Stomach (tissue), 9 donors: ENCODE data around the gene PLPPR3. TPM values are rescaled to one million over a fixed set of nuclear protein-coding genes. Genes with fewer than 3 reads are reported as not detected.

Experiments used
- DNase-seq, 2 donors: peaks; one replicate each; pipeline versions ENCODE4 v3.0.0 to v3.0.0-alpha.2; 2013 to 2019
- H3K27ac ChIP-seq, 5 donors: fragments of 200-600 bp in 4 of 5; sonication (generic) in 4 of 5; one replicate each; pipeline ENCODE4 v1.5.1; 2013 to 2019; ENCODE audit warnings: mild to moderate bottlenecking in 1 of 5, moderate library complexity in 1 of 5
- H3K27me3 ChIP-seq, 3 donors: fragments of 200-600 bp; sonication (generic); one replicate each; pipeline ENCODE4 v1.5.1; 2017 to 2019; ENCODE audit warnings: mixed run types in 1 of 3
- H3K36me3 ChIP-seq, 4 donors: fragments of 200-600 bp; sonication (generic); 1 replicate in 3 of 4; 2 replicates in 1 of 4; pipeline ENCODE4 v1.5.1; 2016 to 2019
- H3K4me1 ChIP-seq, 4 donors: fragments of 200-600 bp; sonication (generic); one replicate each; pipeline ENCODE4 v1.5.1; 2016 to 2019
- H3K4me3 ChIP-seq, 4 donors: fragments of 200-600 bp; sonication (generic) in 3 of 4; one replicate each; pipeline ENCODE4 v1.5.1; 2016 to 2019; ENCODE audit warnings: mild to moderate bottlenecking in 1 of 4
- H3K9me3 ChIP-seq, 4 donors: fragments of 200-600 bp; sonication (generic); one replicate each; pipeline ENCODE4 v1.5.1; 2016 to 2019
- CTCF ChIP-seq, 7 experiments: fragments of 450-650 bp in 4 of 7; fragments of 200-600 bp in 3 of 7; sonication (generic) in 3 of 7; IDR thresholded peaks; one replicate each; pipeline ENCODE4 v1.5.1; 2016 to 2019; ENCODE audit warnings: antibody characterized with exemption in 7 of 7, control low read depth in 2 of 7, mild to moderate bottlenecking in 1 of 7
- EP300 ChIP-seq: sonication (generic); formaldehyde crosslinking; IDR thresholded peaks from one replicate; pipeline ENCODE4 v1.6.1; 2017; ENCODE audit warnings: antibody characterized with exemption
- POLR2A ChIP-seq, 4 donors: fragments of 450-650 bp; IDR thresholded peaks; one replicate each; pipeline ENCODE4 v1.6.1; 2016; ENCODE audit warnings: antibody characterized with exemption in 4 of 4, control low read depth in 2 of 4, mild to moderate bottlenecking in 1 of 4, moderate library complexity in 1 of 4
- POLR2AphosphoS5 ChIP-seq, 3 donors: sonication (generic); formaldehyde crosslinking; IDR thresholded peaks; one replicate each; pipeline ENCODE4 v1.6.1; 2016; ENCODE audit warnings: antibody characterized with exemption in 3 of 3
- WGBS, 5 donors: extraction: QIAGEN DNeasy Blood & Tissue Kit in 3 of 5; methylation state at CpG; one replicate each; pipeline versions ENCODE4 v1.1.5 to v1.1.7; 2013 to 2018; 5-methylcytosine and 5-hydroxymethylcytosine counted together
- intact Hi-C: fragments of 100-400 bp; cut with DNase I; formaldehyde crosslinking; loops from one replicate; pipeline ENCODE4 v1.15.1; 2023; ENCODE audit warnings: low total_unique reads
- polyA plus RNA-seq, 3 donors: library from polyadenylated mRNA; stranded (reverse); fragments of 200-250 nt; gene quantifications; one replicate each; pipeline ENCODE4 v1.2.3, GENCODE V29; 2013
- small RNA-seq, 4 donors: library from RNA; depleted of rRNA; stranded (forward); fragments of <200 nt; gene quantifications; one replicate each; pipeline ENCODE3, GENCODE V24; 2016
- total RNA-seq, 5 donors: library from RNA; depleted of rRNA; stranded (reverse); fragments of >200 nt; gene quantifications; one replicate each; pipeline versions ENCODE4 v1.1.0 to v1.2.3, GENCODE V29; 2014 to 2016
- donor health status: healthy with polysubstance abuse.
- donor health status: Bipolar disorder and iron deficiency.
- donor health status: healthy.

Gene PLPPR3
- total and polyA plus RNA-seq, 8 donors, result 0.46 to 0.55 TPM; not detected in 6

DNA sequence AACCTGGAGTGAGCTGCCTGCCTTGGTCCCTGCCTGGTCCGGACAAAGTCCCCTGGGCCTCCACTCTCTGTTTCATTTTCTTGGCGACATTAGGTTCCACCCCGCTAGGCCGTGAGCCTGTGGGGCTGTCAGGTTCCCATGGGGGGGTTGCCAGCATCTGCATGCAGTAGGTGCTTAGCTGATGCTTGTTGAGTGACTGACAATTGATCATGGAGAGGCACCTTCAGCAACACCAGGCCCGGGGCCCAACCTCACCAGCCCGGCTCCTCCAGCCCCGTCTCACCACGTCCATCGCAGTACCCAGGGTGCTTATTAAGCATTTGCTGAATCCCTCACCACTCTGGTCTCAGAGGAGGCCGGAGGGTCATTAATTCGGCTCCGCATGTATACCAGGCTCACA is 57.5 kb downstream of the PLPPR3 start:
- Histone ChIP-seq H3K4me3 (no peak overlapping the region), H3K27ac (no peak overlapping the region), H3K9me3 (peaks cover 0 to 4% (median 0%) of the 10 kb centered on the region in 4 donors), H3K4me1 (peaks cover 0 to 7% (median 0%) of the 10 kb centered on the region in 4 donors), H3K27me3 (peaks cover 0 to 19% (median 0%) of the 10 kb centered on the region in 3 donors), H3K36me3 (peaks cover 0 to 47% (median 11%) of the 10 kb centered on the region in 4 donors)
- no peak for TF ChIP-seq POLR2AphosphoS5 (IDR thresholded peaks at IDR 0.05)
- TF ChIP-seq POLR2A (IDR thresholded peaks at IDR 0.05), result no peak
- TF ChIP-seq EP300, result no peak
- TF ChIP-seq CTCF (IDR thresholded peaks at IDR 0.05), result no peak
- WGBS, 5 donors, result 94 to 99% (median 94%) methylated on average over 10 to 12 of the region's 12 CpGs
- no peak for DNase-seq
- intact Hi-C loops, result loop anchor here (10.0 kb wide), 1 partner anchor 220 kb away; the partner anchor contains the start of gene WDR18

DNA sequence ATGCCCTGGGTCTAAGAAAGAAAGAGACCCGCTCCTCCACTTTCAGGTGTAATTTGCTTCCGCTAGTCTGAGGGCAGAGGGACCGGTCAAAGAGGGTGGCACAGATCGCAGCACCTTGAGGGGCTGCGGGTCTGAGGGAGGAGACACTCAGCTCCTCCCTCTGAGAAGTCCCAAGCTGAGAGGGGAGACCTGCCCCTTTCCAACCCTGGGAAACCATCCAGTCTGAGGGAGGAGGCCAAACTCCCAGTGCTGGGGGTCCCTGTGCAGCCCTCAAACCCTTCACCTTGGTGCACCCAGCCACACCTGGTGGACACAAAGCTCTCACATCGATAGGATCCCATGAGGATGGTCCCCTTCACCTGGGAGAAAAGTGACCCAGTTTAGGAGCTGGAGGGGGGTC is 57.9 kb downstream of the PLPPR3 start:
- peaks cover 0 to 19% (median 0%) of the 10 kb centered on the region in 3 donors for H3K27me3 ChIP-seq
- peaks cover 0 to 7% (median 0%) of the 10 kb centered on the region in 4 donors for H3K4me1 ChIP-seq
- no peak for DNase-seq
- TF ChIP-seq EP300, result no peak
- no peak for TF ChIP-seq CTCF (IDR thresholded peaks at IDR 0.05)
- TF ChIP-seq POLR2A (IDR thresholded peaks at IDR 0.05), result no peak
- H3K4me3 ChIP-seq, result no peak overlapping the region
- peaks cover 0 to 9% (median 3%) of the 10 kb centered on the region in 4 donors for H3K9me3 ChIP-seq
- H3K36me3 ChIP-seq, result peaks cover 0 to 47% (median 11%) of the 10 kb centered on the region in 4 donors
- intact Hi-C loops, result loop anchor here (10.0 kb wide), 1 partner anchor 221 kb away; the partner anchor contains the start of gene WDR18
- WGBS, 5 donors, result 80 to 97% (median 94%) methylated on average over 6 of the region's 6 CpGs
- H3K27ac ChIP-seq, result no peak overlapping the region

- intact Hi-C loops, result loop anchor here (10.0 kb wide), 1 partner anchor 222 kb away; the partner anchor contains the start of gene WDR18
- DNase-seq, result no peak
- 91 to 97% (median 95%) methylated on average over 10 of the region's 10 CpGs for WGBS, 5 donors
- Histone ChIP-seq H3K27me3 (peaks cover 0 to 19% (median 0%) of the 10 kb centered on the region in 3 donors), H3K27ac (no peak overlapping the region), H3K4me1 (peaks cover 0 to under 1% (median 0%) of the 10 kb centered on the region in 4 donors), H3K4me3 (no peak overlapping the region), H3K9me3 (peaks cover 4 to 15% (median 10%) of the 10 kb centered on the region in 4 donors), H3K36me3 (peaks cover 0 to 52% (median 16%) of the 10 kb centered on the region in 4 donors)
- TF ChIP-seq POLR2A (IDR thresholded peaks at IDR 0.05), result no peak
- no peak for TF ChIP-seq POLR2AphosphoS5 (IDR thresholded peaks at IDR 0.05)
- no peak for TF ChIP-seq CTCF (IDR thresholded peaks at IDR 0.05)
- TF ChIP-seq EP300, result no peak
Measured at GRCh38 chr19:763181-763580, 58.6 kb downstream of the PLPPR3 start.

Small RNA genes lying within 50 kb of the gene (small RNA-seq; reads per million reads assigned to genes)
- gene MIR3187, result 0 reads per million in 4 donors

Other genes starting within 250 kb of the PLPPR3 start
- 1,000 to 10,000 TPM in 1 of 5 donors, 100 to 1,000 TPM in 4; 184 to 1,029 (median 269) TPM for gene BSG, start 249.4 kb downstream of the PLPPR3 start, total RNA-seq
- gene BSG, start 249.4 kb downstream of the PLPPR3 start, polyA plus RNA-seq, result 100 to 1,000 TPM; 193 to 524 (median 393) TPM
- under 1 TPM in 1 of 5 donors, not detected in 4; 0.18 TPM for gene HCN2, start 232.1 kb downstream of the PLPPR3 start, total RNA-seq
- under 1 TPM in 2 of 3 donors, not detected in 1; 0.10 to 0.15 TPM for gene HCN2, start 232.1 kb downstream of the PLPPR3 start, polyA plus RNA-seq
- gene POLRMT, start 188.4 kb downstream of the PLPPR3 start, total RNA-seq, result 100 to 1,000 TPM in 1 of 5 donors, 10 to 100 TPM in 4; 18.5 to 196 (median 57.8) TPM
- gene POLRMT, start 188.4 kb downstream of the PLPPR3 start, polyA plus RNA-seq, result 100 to 1,000 TPM in 1 of 3 donors, 10 to 100 TPM in 2; 73.5 to 103 (median 89.4) TPM
- gene FGF22, start 182.1 kb downstream of the PLPPR3 start, total RNA-seq, result under 1 TPM in 1 of 5 donors, not detected in 4; 0.45 TPM
- gene FGF22, start 182.1 kb downstream of the PLPPR3 start, polyA plus RNA-seq, result under 1 TPM; 0.37 to 0.76 (median 0.48) TPM
- 100 to 1,000 TPM in 1 of 5 donors, 10 to 100 TPM in 4; 21.1 to 240 (median 65.9) TPM for gene RNF126, start 158.7 kb downstream of the PLPPR3 start, total RNA-seq
- 10 to 100 TPM; 29.9 to 35.1 (median 35.0) TPM for gene RNF126, start 158.7 kb downstream of the PLPPR3 start, polyA plus RNA-seq
- 100 to 1,000 TPM in 1 of 5 donors, 10 to 100 TPM in 4; 12.3 to 136 (median 62.9) TPM for gene FSTL3, start 145.6 kb downstream of the PLPPR3 start, total RNA-seq
- gene FSTL3, start 145.6 kb downstream of the PLPPR3 start, polyA plus RNA-seq, result 10 to 100 TPM; 12.5 to 32.8 (median 20.7) TPM
- not detected for gene PRSS57, start 126.5 kb downstream of the PLPPR3 start, total RNA-seq
- not detected for gene PRSS57, start 126.5 kb downstream of the PLPPR3 start, polyA plus RNA-seq
- 10 to 100 TPM; 12.1 to 88.9 (median 17.5) TPM for gene PALM, start 113.0 kb downstream of the PLPPR3 start, total RNA-seq
- gene PALM, start 113.0 kb downstream of the PLPPR3 start, polyA plus RNA-seq, result 10 to 100 TPM in 2 of 3 donors, 1 to 10 TPM in 1; 9.8 to 14.8 (median 12.0) TPM
- gene MISP, start 70.8 kb downstream of the PLPPR3 start, total RNA-seq, result 100 to 1,000 TPM in 1 of 5 donors, 10 to 100 TPM in 3, 1 to 10 TPM in 1; 5.3 to 149 (median 27.7) TPM
- gene MISP, start 70.8 kb downstream of the PLPPR3 start, polyA plus RNA-seq, result 10 to 100 TPM in 2 of 3 donors, 1 to 10 TPM in 1; 2.1 to 12.9 (median 12.5) TPM
- gene PTBP1, start 24.5 kb downstream of the PLPPR3 start, total RNA-seq, result 100 to 1,000 TPM in 4 of 5 donors, 10 to 100 TPM in 1; 92.9 to 539 (median 173) TPM
- 10 to 100 TPM; 74.8 to 80.9 (median 74.8) TPM for gene PTBP1, start 24.5 kb downstream of the PLPPR3 start, polyA plus RNA-seq
- gene AZU1, start 5.9 kb upstream of the PLPPR3 start, total RNA-seq, result under 1 TPM in 1 of 5 donors, not detected in 4; 0.55 TPM
- 1 to 10 TPM in 1 of 3 donors, under 1 TPM in 2; 0.53 to 1.5 (median 1.00) TPM for gene AZU1, start 5.9 kb upstream of the PLPPR3 start, polyA plus RNA-seq
- 1 to 10 TPM in 1 of 5 donors, not detected in 4; 2.6 TPM for gene PRTN3, start 19.0 kb upstream of the PLPPR3 start, total RNA-seq
- under 1 TPM in 1 of 3 donors, not detected in 2; 0.15 TPM for gene PRTN3, start 19.0 kb upstream of the PLPPR3 start, polyA plus RNA-seq
- 10 to 100 TPM in 1 of 5 donors, 1 to 10 TPM in 1, not detected in 3; 2.9 to 10.5 TPM for gene ELANE, start 30.3 kb upstream of the PLPPR3 start, total RNA-seq
- gene ELANE, start 30.3 kb upstream of the PLPPR3 start, polyA plus RNA-seq, result 1 to 10 TPM in 2 of 3 donors, not detected in 1; 1.1 to 3.4 TPM
- gene CFD, start 37.7 kb upstream of the PLPPR3 start, total RNA-seq, result 1,000 to 10,000 TPM in 1 of 5 donors, 100 to 1,000 TPM in 3, 10 to 100 TPM in 1; 36.6 to 1,275 (median 118) TPM
- gene CFD, start 37.7 kb upstream of the PLPPR3 start, polyA plus RNA-seq, result 100 to 1,000 TPM in 2 of 3 donors, 10 to 100 TPM in 1; 48.7 to 204 (median 140) TPM
- 100 to 1,000 TPM in 2 of 5 donors, 10 to 100 TPM in 3; 16.7 to 126 (median 82.1) TPM for gene MED16, start 71.2 kb upstream of the PLPPR3 start, total RNA-seq
- gene MED16, start 71.2 kb upstream of the PLPPR3 start, polyA plus RNA-seq, result 10 to 100 TPM; 49.0 to 74.0 (median 54.7) TPM
- not detected for gene RNU6-9, start 71.5 kb upstream of the PLPPR3 start, total RNA-seq
- gene RNU6-9, start 71.5 kb upstream of the PLPPR3 start, polyA plus RNA-seq, result not detected
- 10 to 100 TPM in 3 of 5 donors, 1 to 10 TPM in 2; 5.8 to 62.0 (median 29.7) TPM for gene R3HDM4, start 91.3 kb upstream of the PLPPR3 start, total RNA-seq
- 10 to 100 TPM; 47.1 to 63.8 (median 60.0) TPM for gene R3HDM4, start 91.3 kb upstream of the PLPPR3 start, polyA plus RNA-seq
- gene KISS1R, start 95.4 kb upstream of the PLPPR3 start, total RNA-seq, result not detected
- not detected for gene KISS1R, start 95.4 kb upstream of the PLPPR3 start, polyA plus RNA-seq
- gene ARID3A, start 104.1 kb upstream of the PLPPR3 start, total RNA-seq, result 10 to 100 TPM in 2 of 5 donors, 1 to 10 TPM in 2, not detected in 1; 1.8 to 23.5 (median 8.6) TPM
- 1 to 10 TPM; 1.1 to 4.3 (median 2.1) TPM for gene ARID3A, start 104.1 kb upstream of the PLPPR3 start, polyA plus RNA-seq
- 100 to 1,000 TPM in 2 of 5 donors, 10 to 100 TPM in 3; 19.1 to 410 (median 67.7) TPM for gene WDR18, start 162.4 kb upstream of the PLPPR3 start, total RNA-seq
- 10 to 100 TPM; 44.4 to 81.3 (median 51.9) TPM for gene WDR18, start 162.4 kb upstream of the PLPPR3 start, polyA plus RNA-seq
- gene GRIN3B, start 178.5 kb upstream of the PLPPR3 start, total RNA-seq, result not detected
- gene GRIN3B, start 178.5 kb upstream of the PLPPR3 start, polyA plus RNA-seq, result under 1 TPM in 1 of 3 donors, not detected in 2; 0.03 TPM
- gene TMEM259, start 199.2 kb upstream of the PLPPR3 start, total RNA-seq, result 100 to 1,000 TPM in 4 of 5 donors, 10 to 100 TPM in 1; 59.7 to 536 (median 338) TPM
- 100 to 1,000 TPM in 1 of 3 donors, 10 to 100 TPM in 2; 60.5 to 199 (median 89.2) TPM for gene TMEM259, start 199.2 kb upstream of the PLPPR3 start, polyA plus RNA-seq
- gene RNU6-2, start 199.6 kb upstream of the PLPPR3 start, total RNA-seq, result not detected
- gene RNU6-2, start 199.6 kb upstream of the PLPPR3 start, polyA plus RNA-seq, result not detected
- gene CNN2, start 204.7 kb upstream of the PLPPR3 start, total RNA-seq, result 10 to 100 TPM in 4 of 5 donors, 1 to 10 TPM in 1; 7.0 to 98.5 (median 56.4) TPM
- 10 to 100 TPM; 85.1 to 93.9 (median 91.8) TPM for gene CNN2, start 204.7 kb upstream of the PLPPR3 start, polyA plus RNA-seq
- 100 to 1,000 TPM in 1 of 5 donors, 10 to 100 TPM in 3, 1 to 10 TPM in 1; 5.1 to 144 (median 38.8) TPM for gene ABCA7, start 218.2 kb upstream of the PLPPR3 start, total RNA-seq
- 10 to 100 TPM; 14.2 to 31.6 (median 22.0) TPM for gene ABCA7, start 218.2 kb upstream of the PLPPR3 start, polyA plus RNA-seq
- 100 to 1,000 TPM in 1 of 5 donors, 10 to 100 TPM in 4; 14.3 to 211 (median 22.3) TPM for gene ARHGAP45, start 245.2 kb upstream of the PLPPR3 start, total RNA-seq
- 10 to 100 TPM; 12.2 to 15.4 (median 14.0) TPM for gene ARHGAP45, start 245.2 kb upstream of the PLPPR3 start, polyA plus RNA-seq